HUES6 (cell line): Measurements from ENCODE around the gene INPP4A.

ENCODE experiments used
- H3K27ac ChIP-seq: 2 replicates; pipeline ENCODE4 v1.7.0; 2013; ENCODE audit warnings: low read depth, mild to moderate bottlenecking, low read length, inconsistent platforms
- H3K27me3 ChIP-seq: 2 replicates; pipeline ENCODE4 v1.6.1; 2013; ENCODE audit warnings: low read length; ENCODE audit not compliant: control insufficient read depth, insufficient read depth
- H3K36me3 ChIP-seq: 2 replicates; pipeline ENCODE4 v1.6.1; 2013; ENCODE audit warnings: low read length; ENCODE audit not compliant: control insufficient read depth, insufficient read depth
- H3K4me1 ChIP-seq: 2 replicates; pipeline ENCODE4 v1.6.1; 2013; ENCODE audit warnings: low read length; ENCODE audit not compliant: control insufficient read depth, insufficient read depth
- H3K4me3 ChIP-seq: 2 replicates; pipeline ENCODE4 v1.5.1; 2013; ENCODE audit warnings: low read depth, low read length
- H3K9ac ChIP-seq: one replicate; pipeline ENCODE4 v1.6.1; 2013; ENCODE audit warnings: mild to moderate bottlenecking, low read length
- H3K9me3 ChIP-seq: 2 replicates; pipeline ENCODE4 v1.6.1; 2013; ENCODE audit warnings: low read depth, low read length; ENCODE audit not compliant: control insufficient read depth, insufficient read depth

Gene INPP4A

GRCh38 chr2:98537390-98538126 lies 92.9 kb downstream of the INPP4A start:
- no peaks in the 10 kb centered on the region for H3K27me3 ChIP-seq
- no peak overlapping the region for H3K4me3 ChIP-seq
- no peak overlapping the region for H3K27ac ChIP-seq
- no peak overlapping the region for H3K9ac ChIP-seq
- H3K9me3 ChIP-seq = no peaks in the 10 kb centered on the region
- H3K36me3 ChIP-seq = peaks cover 57% of the 10 kb centered on the region
- no peaks in the 10 kb centered on the region for H3K4me1 ChIP-seq

GRCh38 chr2:98538280-98539041 lies 93.8 kb downstream of the INPP4A start:
- Histone ChIP-seq H3K9ac (no peak overlapping the region), H3K27me3 (no peaks in the 10 kb centered on the region), H3K36me3 (peaks cover 61% of the 10 kb centered on the region), H3K27ac (no peak overlapping the region), H3K4me3 (no peak overlapping the region), H3K4me1 (no peaks in the 10 kb centered on the region), H3K9me3 (no peaks in the 10 kb centered on the region)

GRCh38 chr2:98539056-98539735 lies 94.5 kb downstream of the INPP4A start:
- H3K27me3 ChIP-seq = no peaks in the 10 kb centered on the region
- no peaks in the 10 kb centered on the region for H3K4me1 ChIP-seq
- H3K9ac ChIP-seq = no peak overlapping the region
- no peaks in the 10 kb centered on the region for H3K9me3 ChIP-seq
- no peak overlapping the region for H3K27ac ChIP-seq
- H3K4me3 ChIP-seq = no peak overlapping the region
- peaks cover 67% of the 10 kb centered on the region for H3K36me3 ChIP-seq

- Histone ChIP-seq H3K9ac (no peak overlapping the region), H3K9me3 (no peaks in the 10 kb centered on the region), H3K4me1 (no peaks in the 10 kb centered on the region), H3K4me3 (no peak overlapping the region), H3K27ac (no peak overlapping the region), H3K36me3 (peaks cover 80% of the 10 kb centered on the region), H3K27me3 (no peaks in the 10 kb centered on the region)
Observed at GRCh38 chr2:98540536-98540935, 95.9 kb downstream of the INPP4A start.

- H3K27me3 ChIP-seq = no peaks in the 10 kb centered on the region
- no peak overlapping the region for H3K4me3 ChIP-seq
- H3K9me3 ChIP-seq = no peaks in the 10 kb centered on the region
- H3K36me3 ChIP-seq = peaks cover 81% of the 10 kb centered on the region
- H3K9ac ChIP-seq = no peak overlapping the region
- no peak overlapping the region for H3K27ac ChIP-seq
- H3K4me1 ChIP-seq = no peaks in the 10 kb centered on the region
Observed at GRCh38 chr2:98541489-98541888, 96.8 kb downstream of the INPP4A start.

- H3K27ac ChIP-seq = no peak overlapping the region
- H3K36me3 ChIP-seq = peaks cover 82% of the 10 kb centered on the region
- H3K4me1 ChIP-seq = no peaks in the 10 kb centered on the region
- H3K27me3 ChIP-seq = no peaks in the 10 kb centered on the region
- no peak overlapping the region for H3K4me3 ChIP-seq
- H3K9ac ChIP-seq = no peak overlapping the region
- no peaks in the 10 kb centered on the region for H3K9me3 ChIP-seq
Observed at GRCh38 chr2:98541906-98542305, 97.2 kb downstream of the INPP4A start.

- Histone ChIP-seq H3K36me3 (peaks cover 82% of the 10 kb centered on the region), H3K27ac (no peak overlapping the region), H3K4me1 (no peaks in the 10 kb centered on the region), H3K27me3 (no peaks in the 10 kb centered on the region), H3K9ac (no peak overlapping the region), H3K4me3 (no peak overlapping the region), H3K9me3 (no peaks in the 10 kb centered on the region)
Observed at GRCh38 chr2:98543214-98543613, 98.6 kb downstream of the INPP4A start.

- Histone ChIP-seq H3K27me3 (no peaks in the 10 kb centered on the region), H3K9me3 (no peaks in the 10 kb centered on the region), H3K27ac (no peak overlapping the region), H3K4me1 (no peaks in the 10 kb centered on the region), H3K4me3 (no peak overlapping the region), H3K9ac (no peak overlapping the region), H3K36me3 (peaks cover 81% of the 10 kb centered on the region)
Observed at GRCh38 chr2:98543842-98544241, 99.2 kb downstream of the INPP4A start.

- H3K27ac ChIP-seq = no peak overlapping the region
- no peaks in the 10 kb centered on the region for H3K27me3 ChIP-seq
- no peak overlapping the region for H3K4me3 ChIP-seq
- H3K9me3 ChIP-seq = no peaks in the 10 kb centered on the region
- peaks cover 74% of the 10 kb centered on the region for H3K36me3 ChIP-seq
- H3K9ac ChIP-seq = no peak overlapping the region
- no peaks in the 10 kb centered on the region for H3K4me1 ChIP-seq
Observed at GRCh38 chr2:98545591-98545990, 100.9 kb downstream of the INPP4A start.

- Histone ChIP-seq H3K4me1 (no peaks in the 10 kb centered on the region), H3K36me3 (peaks cover 75% of the 10 kb centered on the region), H3K27me3 (no peaks in the 10 kb centered on the region), H3K4me3 (no peak overlapping the region), H3K9me3 (no peaks in the 10 kb centered on the region), H3K27ac (no peak overlapping the region), H3K9ac (no peak overlapping the region)
Observed at GRCh38 chr2:98546186-98546585, 101.5 kb downstream of the INPP4A start.
